ENCODE results near the gene PSAT1. TPM values are rescaled to one million over a fixed set of nuclear protein-coding genes. Genes with fewer than 3 reads are reported as not detected.

The PSAT1 gene
- total RNA-seq, 1 donor from 2014 or later, result 15.2 TPM

DNA sequence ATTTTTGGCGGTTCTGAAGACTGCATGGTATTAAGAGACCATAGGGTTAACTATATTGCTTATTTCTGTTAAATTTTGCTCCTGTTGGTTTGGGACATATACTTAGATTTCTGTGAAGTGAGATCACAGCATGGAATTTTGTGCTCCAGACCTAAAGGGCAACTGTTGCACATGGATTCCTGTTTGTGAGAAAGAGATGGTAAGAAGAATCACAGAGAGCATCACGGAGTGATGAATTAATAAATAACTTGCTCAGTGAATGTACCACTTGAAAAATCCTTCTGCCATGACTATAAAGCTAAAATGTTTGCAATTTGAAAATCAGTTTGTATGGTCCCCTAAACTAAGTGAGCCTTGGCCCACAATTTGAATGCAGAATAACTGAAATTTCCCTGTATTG, 4.5 kb downstream of the PSAT1 start:
- TF ChIP-seq, protein P1, sequence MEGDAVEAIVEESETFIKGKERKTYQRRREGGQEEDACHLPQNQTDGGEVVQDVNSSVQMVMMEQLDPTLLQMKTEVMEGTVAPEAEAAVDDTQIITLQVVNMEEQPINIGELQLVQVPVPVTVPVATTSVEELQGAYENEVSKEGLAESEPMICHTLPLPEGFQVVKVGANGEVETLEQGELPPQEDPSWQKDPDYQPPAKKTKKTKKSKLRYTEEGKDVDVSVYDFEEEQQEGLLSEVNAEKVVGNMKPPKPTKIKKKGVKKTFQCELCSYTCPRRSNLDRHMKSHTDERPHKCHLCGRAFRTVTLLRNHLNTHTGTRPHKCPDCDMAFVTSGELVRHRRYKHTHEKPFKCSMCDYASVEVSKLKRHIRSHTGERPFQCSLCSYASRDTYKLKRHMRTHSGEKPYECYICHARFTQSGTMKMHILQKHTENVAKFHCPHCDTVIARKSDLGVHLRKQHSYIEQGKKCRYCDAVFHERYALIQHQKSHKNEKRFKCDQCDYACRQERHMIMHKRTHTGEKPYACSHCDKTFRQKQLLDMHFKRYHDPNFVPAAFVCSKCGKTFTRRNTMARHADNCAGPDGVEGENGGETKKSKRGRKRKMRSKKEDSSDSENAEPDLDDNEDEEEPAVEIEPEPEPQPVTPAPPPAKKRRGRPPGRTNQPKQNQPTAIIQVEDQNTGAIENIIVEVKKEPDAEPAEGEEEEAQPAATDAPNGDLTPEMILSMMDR (IDR thresholded peaks at IDR 0.05; ENCODE audit: unreplicated experiment), result no peak

DNA sequence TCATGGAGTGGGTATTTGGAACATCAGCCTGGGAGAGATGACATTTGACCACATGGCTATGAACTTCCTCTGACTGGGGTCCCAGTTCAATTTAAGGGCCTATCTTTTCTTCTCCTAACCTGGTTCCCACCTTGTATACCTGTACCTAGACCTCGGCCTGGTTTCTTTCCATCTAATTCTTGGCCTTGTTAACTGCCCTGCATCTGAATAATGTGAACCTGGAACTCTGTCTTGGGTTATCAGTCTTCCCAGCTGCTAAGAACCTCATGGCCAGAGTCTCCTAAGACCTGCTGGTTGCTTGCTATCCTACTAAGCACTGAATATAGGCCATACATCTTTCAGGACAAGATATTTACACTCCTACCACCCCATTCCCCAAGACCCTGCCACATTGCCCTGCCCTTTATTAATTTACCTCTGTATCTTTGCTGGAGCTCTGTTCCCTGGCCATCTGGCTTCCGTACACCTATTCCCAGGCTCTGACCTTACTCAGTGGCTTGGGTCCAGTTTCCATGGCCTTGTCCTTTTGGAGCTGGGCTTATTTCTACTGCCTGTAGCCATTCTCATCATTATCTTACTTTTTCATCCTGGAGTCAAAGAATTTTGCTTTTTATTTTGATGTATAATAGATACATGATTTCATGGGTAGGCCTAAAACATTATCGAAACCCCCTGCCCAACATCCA, 6.6 kb downstream of the PSAT1 start:
- no peaks in the 10 kb centered on the region for H3K4me1 Mint-ChIP-seq (ENCODE audit: unreplicated experiment)
- H3K36me3 Mint-ChIP-seq (ENCODE audit: low read depth, unreplicated experiment), result peaks cover 5% of the 10 kb centered on the region
- TF ChIP-seq, protein P1 (IDR thresholded peaks at IDR 0.05; ENCODE audit: unreplicated experiment), result no peak
- DNase-seq (ENCODE audit: low spot score), result no peak
- H3K27ac Mint-ChIP-seq (ENCODE audit: unreplicated experiment), result no peak overlapping the region
- H3K4me3 Mint-ChIP-seq (ENCODE audit: unreplicated experiment), result peak overlapping the region; percentile 17
- H3K27me3 Mint-ChIP-seq (ENCODE audit: unreplicated experiment), result peaks cover 8% of the 10 kb centered on the region
- H3K9me3 Mint-ChIP-seq (ENCODE audit: unreplicated experiment), result no peaks in the 10 kb centered on the region

More for the DNA sequence above, 4.5 kb downstream of the PSAT1 start:
- peaks cover 5% of the 10 kb centered on the region for H3K36me3 Mint-ChIP-seq (ENCODE audit: low read depth, unreplicated experiment)
- no peak overlapping the region for H3K27ac Mint-ChIP-seq (ENCODE audit: unreplicated experiment)
- H3K4me1 Mint-ChIP-seq (ENCODE audit: unreplicated experiment), result peaks cover 10% of the 10 kb centered on the region
- H3K27me3 Mint-ChIP-seq (ENCODE audit: unreplicated experiment), result peaks cover 10% of the 10 kb centered on the region
- H3K9me3 Mint-ChIP-seq (ENCODE audit: unreplicated experiment), result no peaks in the 10 kb centered on the region
- DNase-seq (ENCODE audit: low spot score), result no peak
- H3K4me3 Mint-ChIP-seq (ENCODE audit: unreplicated experiment), result no peak overlapping the region

GRCh38 chr9:78304357-78304756, 7.4 kb downstream of the PSAT1 start:
- no peaks in the 10 kb centered on the region for H3K9me3 Mint-ChIP-seq (ENCODE audit: unreplicated experiment)
- H3K4me3 Mint-ChIP-seq (ENCODE audit: unreplicated experiment), result no peak overlapping the region
- H3K4me1 Mint-ChIP-seq (ENCODE audit: unreplicated experiment), result no peaks in the 10 kb centered on the region
- TF ChIP-seq, protein P1 (IDR thresholded peaks at IDR 0.05; ENCODE audit: unreplicated experiment), result no peak
- no peak for DNase-seq (ENCODE audit: low spot score)
- H3K36me3 Mint-ChIP-seq (ENCODE audit: low read depth, unreplicated experiment), result peaks cover 5% of the 10 kb centered on the region
- peaks cover 8% of the 10 kb centered on the region for H3K27me3 Mint-ChIP-seq (ENCODE audit: unreplicated experiment)
- H3K27ac Mint-ChIP-seq (ENCODE audit: unreplicated experiment), result no peak overlapping the region

DNA sequence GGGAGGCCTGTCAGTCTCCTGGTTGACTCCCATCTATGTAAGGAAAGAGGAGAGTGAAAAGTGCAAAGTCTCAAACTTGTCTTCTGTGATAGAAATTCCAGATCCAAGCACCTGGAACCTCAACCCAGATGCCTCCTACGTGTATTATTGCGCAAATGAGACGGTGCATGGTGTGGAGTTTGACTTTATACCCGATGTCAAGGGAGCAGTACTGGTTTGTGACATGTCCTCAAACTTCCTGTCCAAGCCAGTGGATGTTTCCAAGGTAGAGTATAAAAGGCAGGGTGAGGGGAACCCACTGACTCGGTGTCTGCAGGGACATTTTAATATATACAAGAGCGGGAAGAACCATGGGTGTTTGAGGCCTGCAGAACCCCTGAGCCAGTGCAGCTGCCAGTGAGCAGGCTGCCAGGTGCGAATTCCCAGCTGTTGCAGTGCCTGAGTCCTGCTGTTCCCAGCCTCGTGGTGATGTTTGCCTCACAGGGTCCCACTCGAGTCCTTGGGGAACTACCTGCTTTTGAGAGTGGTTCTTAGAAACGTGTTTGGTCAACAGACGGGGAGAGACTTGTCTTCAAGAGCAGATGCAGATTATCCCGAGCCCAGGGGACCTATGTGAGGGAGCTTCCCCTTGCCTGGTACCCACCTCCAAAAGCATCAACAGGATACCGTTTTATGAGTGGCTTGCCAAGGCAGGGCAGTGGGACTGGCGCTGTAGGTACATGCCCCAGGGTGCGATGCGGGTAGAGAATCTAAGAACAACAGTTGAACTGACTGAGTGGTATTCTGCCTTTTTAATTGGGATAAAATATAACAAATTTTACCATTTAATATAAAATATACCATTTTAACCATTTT, 9.5 kb downstream of the PSAT1 start:
- no peaks in the 10 kb centered on the region for H3K9me3 Mint-ChIP-seq (ENCODE audit: unreplicated experiment)
- no peak overlapping the region for H3K4me3 Mint-ChIP-seq (ENCODE audit: unreplicated experiment)
- no peak overlapping the region for H3K27ac Mint-ChIP-seq (ENCODE audit: unreplicated experiment)
- peaks cover 5% of the 10 kb centered on the region for H3K36me3 Mint-ChIP-seq (ENCODE audit: low read depth, unreplicated experiment)
- H3K4me1 Mint-ChIP-seq (ENCODE audit: unreplicated experiment), result no peaks in the 10 kb centered on the region
- DNase-seq (ENCODE audit: low spot score), result no peak
- TF ChIP-seq, protein P1 (IDR thresholded peaks at IDR 0.05; ENCODE audit: unreplicated experiment), result no peak
- H3K27me3 Mint-ChIP-seq (ENCODE audit: unreplicated experiment), result peaks cover 8% of the 10 kb centered on the region

- Mint-ChIP-seq H3K36me3 (ENCODE audit: low read depth, unreplicated experiment) (peaks cover 5% of the 10 kb centered on the region), H3K4me1 (ENCODE audit: unreplicated experiment) (no peaks in the 10 kb centered on the region), H3K4me3 (ENCODE audit: unreplicated experiment) (no peak overlapping the region), H3K27ac (ENCODE audit: unreplicated experiment) (no peak overlapping the region), H3K27me3 (ENCODE audit: unreplicated experiment) (peaks cover 8% of the 10 kb centered on the region), H3K9me3 (ENCODE audit: unreplicated experiment) (no peaks in the 10 kb centered on the region)
- no peak for DNase-seq (ENCODE audit: low spot score)
- TF ChIP-seq, protein P1 (IDR thresholded peaks at IDR 0.05; ENCODE audit: unreplicated experiment), result no peak
Observed at GRCh38 chr9:78307360-78307759, 10.4 kb downstream of the PSAT1 start.
